Activated CD4-positive, alpha-beta T cell treated with anti-CD3 and anti-CD28 coated beads, Interleukin-2, amount 50 U/mL, for 4 hours (primary cell): ENCODE measurements around the gene WDR82.

Experiments used
- DNase-seq, 2 experiments: peaks; one replicate each; pipeline ENCODE4 v3.0.0-alpha.2; 2020

Gene WDR82

GRCh38 chr3:52253314-52254304 is 24.8 kb downstream of the WDR82 start:
- peak; percentile 81 to 85 for DNase-seq

- no peak for DNase-seq
Observed at GRCh38 chr3:52250122-52250521, 28.3 kb downstream of the WDR82 start.

- DNase-seq, result no peak
Observed at GRCh38 chr3:52249683-52250082, 28.8 kb downstream of the WDR82 start.

- DNase-seq, result no peak
Observed at GRCh38 chr3:52248816-52249547, 29.5 kb downstream of the WDR82 start.

GRCh38 chr3:52248165-52248541 is 30.3 kb downstream of the WDR82 start:
- DNase-seq, result no peak

- DNase-seq, result no peak
Observed at GRCh38 chr3:52247409-52248164, 30.9 kb downstream of the WDR82 start.

GRCh38 chr3:52246728-52247408 is 31.6 kb downstream of the WDR82 start:
- no peak for DNase-seq

- no peak for DNase-seq
Observed at GRCh38 chr3:52246264-52246620, 32.2 kb downstream of the WDR82 start.

- peak in 1 of 2 experiments; percentile 28 for DNase-seq
Observed at GRCh38 chr3:52245322-52246263, 32.9 kb downstream of the WDR82 start, which contains the start of gene PPM1M. TSS of gene PPM1M (plus strand) at chr3:52245759. CDS start at chr3:52245825, 66 bp downstream.

GRCh38 chr3:52243791-52244628 is 34.4 kb downstream of the WDR82 start:
- peak; percentile 32 to 37 for DNase-seq

- no peak for DNase-seq
Observed at GRCh38 chr3:52242039-52242438, 36.4 kb downstream of the WDR82 start.

GRCh38 chr3:52240886-52241370 is 37.5 kb downstream of the WDR82 start:
- no peak for DNase-seq

GRCh38 chr3:52240059-52240885 is 38.2 kb downstream of the WDR82 start:
- DNase-seq, result peak; percentile 60 to 63

GRCh38 chr3:52238761-52239701 is 39.4 kb downstream of the WDR82 start, which contains the start of gene TWF2:
TSS of gene TWF2 (minus strand) at chr3:52239158. CDS start at chr3:52239016, 142 bp downstream.
- DNase-seq, result peak; percentile 86 to 91

- no peak for DNase-seq
Observed at GRCh38 chr3:52238193-52238760, 40.2 kb downstream of the WDR82 start.

- no peak for DNase-seq
Observed at GRCh38 chr3:52237657-52238172, 40.7 kb downstream of the WDR82 start.

GRCh38 chr3:52237006-52237656 is 41.3 kb downstream of the WDR82 start:
- no peak for DNase-seq
